A673 (cell line): ENCODE measurements around the gene PIP4K2A. TPM values are rescaled to one million over a fixed set of nuclear protein-coding genes. Genes with fewer than 3 reads are reported as not detected.

Experiments used
- BruUV-seq: library from RNA; stranded (reverse); fragments of 400-500 nt; replicated peaks from 2 replicates; lab custom pipeline; 2021; lab: Mats Ljungman, UMichigan
- CTCF ChIA-PET: fragments of 300-600 bp; sonication (Branson Sonifier 250); formaldehyde crosslinking; loops from one replicate; lab custom pipeline; 2022; ENCODE audit warnings: antibody characterized with exemption; lab: Charles Lee
- POLR2A ChIA-PET: fragments of 300-600 bp; sonication (Branson Sonifier 250); formaldehyde crosslinking; loops from one replicate; lab custom pipeline; 2022; ENCODE audit warnings: antibody characterized with exemption; ENCODE audit not compliant: low non-redundant PET; lab: Charles Lee
- DNase-seq: peaks from one replicate; pipeline ENCODE4 v3.0.0-alpha.2; 2015; ENCODE audit warnings: low spot score
- H3K27ac ChIP-seq: fragments of 200-600 bp; sonication (generic); 2 replicates; pipeline ENCODE4 v1.5.1; 2016; ENCODE audit warnings: mixed run types, low read depth, mild to moderate bottlenecking, mixed read lengths, antibody characterized with exemption, low read length; ENCODE audit not compliant: poor library complexity, severe bottlenecking
- H3K27me3 ChIP-seq: fragments of 200-600 bp; sonication (generic); replicated peaks from 2 replicates; pipeline ENCODE4 v1.6.1; 2017; ENCODE audit warnings: mixed run types, low read depth, mild to moderate bottlenecking, mixed read lengths, antibody characterized with exemption, low read length; ENCODE audit not compliant: insufficient read depth, poor library complexity
- H3K36me3 ChIP-seq: fragments of 200-600 bp; sonication (generic); 2 replicates; pipeline ENCODE4 v1.6.1; 2016; ENCODE audit warnings: mixed run types, mild to moderate bottlenecking, mixed read lengths, antibody characterized with exemption, low read length; ENCODE audit not compliant: insufficient read depth, poor library complexity, severe bottlenecking
- H3K4me1 ChIP-seq: fragments of 200-600 bp; sonication (generic); 2 replicates; pipeline ENCODE4 v1.6.1; 2017; ENCODE audit warnings: mixed run types, mild to moderate bottlenecking, mixed read lengths, antibody characterized with exemption, low read length; ENCODE audit not compliant: insufficient read depth, poor library complexity, severe bottlenecking
- H3K4me3 ChIP-seq: fragments of 200-600 bp; sonication (generic); 2 replicates; pipeline ENCODE4 v1.5.1; 2016; ENCODE audit warnings: low read depth, mixed run types, mild to moderate bottlenecking, mixed read lengths, low read length; ENCODE audit not compliant: poor library complexity, severe bottlenecking
- H3K9me3 ChIP-seq: fragments of 200-600 bp; sonication (generic); 2 replicates; pipeline ENCODE4 v1.6.1; 2016; ENCODE audit warnings: mixed run types, low read depth, mild to moderate bottlenecking, mixed read lengths, antibody characterized with exemption, low read length; ENCODE audit not compliant: poor library complexity, severe bottlenecking
- CTCF ChIP-seq: fragments of 300-800, 200-600 bp; sonication (generic); conservative IDR thresholded peaks from 2 replicates; pipeline ENCODE4 v1.5.1; 2017; ENCODE audit warnings: low read depth, mild to moderate bottlenecking, antibody characterized with exemption, low read length, moderate library complexity, mixed read lengths
- EZH2 ChIP-seq: fragments of 200-600 bp; sonication (generic); IDR thresholded peaks from 2 replicates; pipeline ENCODE4 v1.6.1; 2017; ENCODE audit warnings: borderline replicate concordance, low read depth, mild to moderate bottlenecking, mixed read lengths, antibody characterized with exemption, low read length; ENCODE audit not compliant: poor library complexity, severe bottlenecking
- intact Hi-C: fragments of 100-400 bp; cut with micrococcal nuclease; formaldehyde crosslinking; loops from one replicate; pipeline ENCODE4 v1.10.0; 2022; ENCODE audit not compliant: unreplicated experiment
- total RNA-seq: library from RNA; stranded (reverse); gene quantifications from 2 replicates; pipeline ENCODE4 v1.2.3, GENCODE V29; 2021

The PIP4K2A gene
- total RNA-seq, 1 experiment from 2014 or later = 19.8 TPM

GRCh38 chr10:22589851-22590514 lies 124.4 kb downstream of the PIP4K2A start:
- H3K9me3 ChIP-seq = no peaks in the 10 kb centered on the region
- DNase-seq = no peak
- no TSS peak for BruUV-seq
- H3K27me3 ChIP-seq = no peaks in the 10 kb centered on the region
- H3K36me3 ChIP-seq = no peaks in the 10 kb centered on the region
- H3K27ac ChIP-seq = no peak overlapping the region
- TF ChIP-seq EZH2 (no peak), CTCF (no peak)
- no peak overlapping the region for H3K4me3 ChIP-seq
- peaks cover 11% of the 10 kb centered on the region for H3K4me1 ChIP-seq
- CTCF ChIA-PET = interaction anchor here (1.3 kb wide), 1 partner anchor 10 kb away, joined by 3 read pairs; no protein-coding TSS in a partner anchor
- POLR2A ChIA-PET = interaction anchor here (0.6 kb wide), 1 partner anchor 188 kb away, joined by 9 read pairs; no protein-coding TSS in a partner anchor
- intact Hi-C loops = loop anchor here (10.0 kb wide), 3 partner anchors 325 to 595 kb away; no protein-coding TSS in a partner anchor

GRCh38 chr10:22588462-22588861 lies 125.9 kb downstream of the PIP4K2A start:
- Histone ChIP-seq H3K27ac (no peak overlapping the region), H3K4me3 (no peak overlapping the region), H3K36me3 (no peaks in the 10 kb centered on the region), H3K27me3 (no peaks in the 10 kb centered on the region), H3K4me1 (peaks cover 4% of the 10 kb centered on the region), H3K9me3 (no peaks in the 10 kb centered on the region)
- TF ChIP-seq EZH2 = no peak
- no peak for TF ChIP-seq CTCF
- CTCF ChIA-PET = no interaction called here
- intact Hi-C loops = loop anchor here (10.0 kb wide), 1 partner anchor 594 kb away; no protein-coding TSS in a partner anchor
- DNase-seq = no peak
- POLR2A ChIA-PET = no interaction called here
- BruUV-seq = no TSS peak

- H3K4me1 ChIP-seq = no peaks in the 10 kb centered on the region
- TF ChIP-seq CTCF (no peak), EZH2 (no peak)
- no TSS peak for BruUV-seq
- CTCF ChIA-PET = no interaction called here
- DNase-seq = no peak
- POLR2A ChIA-PET = no interaction called here
- H3K27me3 ChIP-seq = no peaks in the 10 kb centered on the region
- intact Hi-C loops = loop anchor here (10.0 kb wide), 1 partner anchor 589 kb away; no protein-coding TSS in a partner anchor
- H3K36me3 ChIP-seq = no peaks in the 10 kb centered on the region
- H3K4me3 ChIP-seq = no peak overlapping the region
- H3K9me3 ChIP-seq = no peaks in the 10 kb centered on the region
- no peak overlapping the region for H3K27ac ChIP-seq
Observed at GRCh38 chr10:22583683-22584082, 130.7 kb downstream of the PIP4K2A start.
